HuH-7.5 (cell line): ENCODE data around the gene MAP3K20.

Experiments used
- DNase-seq: peaks from one replicate; pipeline ENCODE4 v3.0.0; 2011; ENCODE audit warnings: low spot score

MAP3K20 gene

GRCh38 chr2:173051463-173052215 lies 24.0 kb upstream of the MAP3K20 start:
- DNase-seq, result no peak

GRCh38 chr2:173053043-173053699 lies 22.5 kb upstream of the MAP3K20 start:
- DNase-seq, result no peak

DNA sequence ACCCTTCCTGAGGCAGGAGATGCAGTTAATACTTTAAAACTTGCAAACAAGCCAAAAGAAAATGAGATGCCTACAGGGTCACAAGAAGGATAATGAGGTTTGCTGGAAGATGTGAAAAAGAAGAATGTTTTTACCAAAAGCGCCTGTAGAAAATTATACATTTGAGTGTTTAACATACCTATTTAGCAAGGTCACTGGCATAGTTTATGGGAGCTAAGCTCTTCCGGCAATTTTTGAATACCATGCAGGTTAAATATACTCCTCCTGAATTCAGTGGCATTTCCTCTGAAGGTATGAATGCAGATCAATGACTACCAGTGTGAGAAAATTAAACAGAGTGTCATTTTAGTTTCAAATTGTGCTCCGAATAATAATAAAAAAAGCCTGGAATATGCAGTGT lies 21.2 kb upstream of the MAP3K20 start:
- DNase-seq, result no peak

GRCh38 chr2:173056705-173057364 lies 18.8 kb upstream of the MAP3K20 start:
- DNase-seq, result no peak

- DNase-seq, result no peak
These were observed 17.5 kb upstream of the MAP3K20 start for GRCh38 chr2:173058097-173058496.

DNA sequence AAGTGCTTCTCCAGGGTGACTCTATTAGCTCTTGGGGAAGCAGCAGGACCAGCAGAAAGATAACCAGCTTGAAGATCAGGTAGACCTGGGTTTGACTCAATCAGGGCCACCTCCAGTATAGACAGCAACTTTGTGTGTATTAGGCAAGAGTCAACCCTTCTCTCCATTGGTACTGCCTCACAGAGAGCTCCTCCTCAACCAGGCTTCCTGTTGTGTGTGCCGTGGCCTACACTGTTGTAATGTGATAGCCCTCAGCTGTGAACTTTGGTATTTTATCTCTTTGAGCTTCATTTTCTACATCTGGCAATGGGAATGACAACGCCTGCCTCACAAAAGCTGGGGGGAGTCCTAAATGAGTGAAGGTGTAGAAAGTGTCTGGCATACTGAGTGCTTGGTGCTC lies 17.0 kb upstream of the MAP3K20 start:
- DNase-seq, result no peak

- DNase-seq, result no peak
These were observed 16.4 kb upstream of the MAP3K20 start for GRCh38 chr2:173059292-173059691.

- no peak for DNase-seq
These were observed 15.6 kb upstream of the MAP3K20 start for GRCh38 chr2:173059971-173060461.

DNA sequence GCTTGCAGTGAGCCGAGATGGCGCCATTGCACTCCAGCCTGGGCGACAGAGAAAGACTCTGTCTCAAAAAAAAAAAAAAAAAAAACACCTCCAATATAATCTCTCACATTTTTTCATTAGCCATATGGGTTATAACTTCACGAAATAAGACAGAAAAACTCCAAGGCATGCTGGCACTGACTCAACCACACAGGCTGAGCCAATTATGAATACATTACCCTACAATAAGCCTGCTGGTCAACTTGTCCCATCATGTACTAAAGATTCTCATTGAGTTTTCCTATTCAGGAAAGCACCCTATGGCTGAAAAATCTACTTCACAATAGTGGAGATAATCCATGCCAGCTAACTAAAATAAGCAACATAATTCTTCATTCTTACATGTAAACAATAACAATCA lies 12.8 kb upstream of the MAP3K20 start:
- DNase-seq, result no peak

GRCh38 chr2:173064151-173064805 lies 11.4 kb upstream of the MAP3K20 start:
- DNase-seq, result no peak

DNA sequence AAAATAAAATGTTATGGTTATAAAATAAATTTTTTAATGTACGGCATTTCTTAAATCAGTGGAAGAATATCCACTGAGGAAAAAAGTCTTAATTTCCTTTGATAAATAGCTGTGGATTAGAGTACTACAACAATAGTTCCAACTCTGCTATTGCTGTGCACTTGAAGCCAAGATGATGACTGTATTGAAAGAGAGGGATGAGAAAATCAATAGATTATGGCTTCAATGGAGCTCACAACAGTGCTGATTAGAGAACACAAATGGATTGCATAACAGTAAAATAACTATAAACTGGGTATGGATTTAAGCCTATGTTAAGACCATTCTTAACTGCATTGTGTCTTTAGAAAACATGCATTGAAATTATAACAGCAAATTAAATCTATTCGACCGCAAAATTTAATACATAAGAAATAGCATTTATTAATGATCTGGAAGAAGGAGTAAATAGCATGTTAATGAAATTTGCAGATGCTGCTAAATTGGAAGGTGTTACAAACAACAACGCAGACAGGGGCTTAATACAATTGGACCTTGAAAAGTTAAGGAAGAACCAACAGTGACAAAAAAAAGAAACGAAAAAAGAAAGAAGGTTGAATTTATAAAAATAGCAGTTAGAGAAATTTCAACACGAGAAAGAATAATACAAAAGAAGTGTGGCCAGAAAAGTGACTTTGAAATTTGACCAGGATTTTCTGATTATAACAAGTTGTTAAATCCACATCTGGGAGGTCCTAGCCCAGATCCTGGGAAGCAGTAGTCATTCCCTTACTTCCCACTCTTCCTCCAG lies 8.6 kb upstream of the MAP3K20 start:
- DNase-seq, result no peak

DNA sequence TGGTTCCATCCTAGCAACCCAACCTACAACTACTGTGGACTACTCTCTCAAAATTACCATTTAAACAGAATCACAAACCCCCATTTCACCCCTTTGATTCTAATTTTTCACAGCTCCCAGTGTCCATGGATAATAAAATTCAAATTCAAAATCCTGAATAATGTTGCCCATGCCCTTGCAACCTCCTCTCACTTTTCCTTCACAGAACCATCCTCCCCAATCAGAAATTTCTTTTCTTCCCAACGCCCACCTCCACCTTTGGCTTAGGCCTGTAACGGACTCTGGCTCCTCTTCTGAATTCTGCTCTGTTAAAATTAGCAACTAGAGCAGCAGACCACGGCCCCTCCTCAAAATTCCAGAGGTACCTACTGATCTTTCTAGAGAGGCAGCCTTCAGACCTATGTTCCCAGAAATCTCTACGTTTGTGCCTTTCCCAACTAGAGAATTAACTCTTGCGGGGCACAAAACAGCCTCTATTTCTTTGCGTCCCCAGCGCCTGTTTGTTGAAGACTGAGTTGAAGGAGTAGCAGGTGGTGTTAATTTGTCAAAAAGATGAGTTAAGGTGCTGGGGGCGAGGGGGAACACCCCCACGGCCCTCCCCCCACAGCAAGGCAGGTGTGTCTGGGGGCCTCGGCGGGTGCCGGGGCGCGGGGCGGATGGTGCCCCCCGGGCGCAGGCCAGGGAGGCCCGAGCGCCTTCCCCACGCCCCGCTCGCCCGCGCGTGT lies 428 bp upstream of the MAP3K20 start:
- DNase-seq, result no peak

DNA sequence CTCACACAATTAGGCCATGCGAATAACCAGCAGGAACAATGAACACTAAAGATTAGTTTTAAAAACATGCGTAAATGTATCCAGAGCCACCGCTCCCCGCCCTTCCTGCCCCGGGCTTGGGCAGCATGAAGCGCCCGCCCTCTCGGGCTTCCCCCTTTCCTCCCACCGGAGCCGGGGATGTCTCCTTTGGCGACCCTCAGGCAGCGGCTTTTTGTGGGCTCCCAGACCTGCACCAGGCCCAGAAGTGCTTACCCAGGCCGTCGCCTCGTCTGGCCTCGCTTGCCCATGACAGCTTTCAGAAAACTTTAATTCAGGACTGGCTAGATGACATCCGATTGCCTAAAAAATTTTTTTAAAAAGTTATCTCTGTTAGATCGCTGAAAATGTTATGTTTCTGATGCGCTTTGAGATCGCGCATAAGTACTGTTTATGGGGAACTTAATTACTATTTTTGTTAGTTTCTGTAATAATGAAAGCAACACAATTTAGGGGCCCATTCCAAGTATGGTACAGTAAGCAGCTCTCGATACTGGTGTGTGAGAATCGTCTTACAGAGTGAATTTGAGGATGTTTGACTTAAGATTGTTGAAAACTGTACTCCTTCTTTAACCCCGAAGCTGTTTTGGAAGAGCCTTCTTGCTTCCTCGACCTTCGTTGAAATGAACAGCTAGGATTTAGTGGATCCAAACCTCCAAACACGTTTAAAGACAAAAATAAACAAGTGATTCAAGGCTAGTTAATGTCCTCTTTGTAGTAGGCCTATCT lies 1.1 kb downstream of the MAP3K20 start:
- DNase-seq, result peak; percentile 28

- DNase-seq, result no peak
These were observed 2.0 kb downstream of the MAP3K20 start for GRCh38 chr2:173077506-173078177.

DNA sequence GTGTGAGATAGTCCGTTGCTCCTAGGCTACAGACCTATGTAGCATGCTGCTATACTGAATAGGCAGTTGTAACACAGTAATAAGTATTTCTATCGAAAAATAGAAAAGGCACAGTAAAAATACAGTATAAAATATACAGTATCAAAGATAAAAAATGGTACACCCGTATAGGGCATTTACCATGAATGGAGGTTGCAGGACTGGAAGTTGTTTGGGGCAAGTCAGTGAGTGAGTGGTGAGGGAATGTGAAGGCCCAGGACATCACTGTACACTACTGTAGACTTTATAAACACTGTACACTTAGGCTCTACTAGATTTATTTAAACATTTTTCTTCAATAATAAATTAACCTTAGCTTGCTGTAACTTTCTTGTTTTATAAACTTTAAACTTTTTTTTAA lies 3.5 kb downstream of the MAP3K20 start:
- no peak for DNase-seq

- DNase-seq, result no peak
These were observed 4.6 kb downstream of the MAP3K20 start for GRCh38 chr2:173079973-173080860.

GRCh38 chr2:173086518-173087213 lies 11.0 kb downstream of the MAP3K20 start:
- no peak for DNase-seq

DNA sequence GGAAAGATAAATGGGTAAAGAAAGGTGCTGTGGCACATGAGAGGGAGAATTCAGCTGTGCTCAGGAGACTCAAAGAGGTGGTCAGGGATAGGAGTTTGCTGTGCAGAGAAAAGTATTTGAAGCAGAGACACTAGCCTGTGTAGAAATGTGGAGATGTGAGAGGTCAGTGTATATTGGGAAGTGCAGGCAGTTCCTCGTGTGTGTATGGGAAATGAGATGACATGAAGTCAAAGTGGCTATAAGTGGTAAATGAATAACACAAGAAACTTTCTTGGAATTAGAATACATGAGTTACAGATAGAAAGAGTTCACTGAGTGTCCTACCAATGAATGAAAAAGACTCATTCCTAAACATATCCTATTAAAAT lies 11.6 kb downstream of the MAP3K20 start:
- no peak for DNase-seq
